ENCODE results near the gene CCDC6.
A peak's percentile ranks its signal among the peaks of the same experiment; 100 is the strongest.

Gene CCDC6

GRCh38 chr10:59865101-59865500, 41.3 kb downstream of the CCDC6 start:
- no peak for DNase-seq (ENCODE audit: extremely low read depth, insufficient read length)

GRCh38 chr10:59864141-59864962, 42.0 kb downstream of the CCDC6 start:
- H3K27me3 ChIP-seq (replicated peaks; ENCODE audit: control insufficient read depth, insufficient read depth, low read length) = no peaks in the 10 kb centered on the region
- no peak for DNase-seq (ENCODE audit: extremely low read depth, insufficient read length)
- no peaks in the 10 kb centered on the region; the same call in 1 of the 2 replicates for H3K36me3 ChIP-seq (ENCODE audit: control insufficient read depth, insufficient read depth, low read length)
- no peak for TF ChIP-seq CTCF (IDR thresholded peaks at IDR 0.05; ENCODE audit: insufficient read depth, low read length, poor library complexity, severe bottlenecking)
- no peak overlapping the region for H3K4me3 ChIP-seq (replicated peaks; ENCODE audit: low read depth, low read length)

More at GRCh38 chr10:59865101-59865500, 41.3 kb downstream of the CCDC6 start:
- no peaks in the 10 kb centered on the region for H3K36me3 ChIP-seq (ENCODE audit: control insufficient read depth, insufficient read depth, low read length)
- H3K27me3 ChIP-seq (replicated peaks; ENCODE audit: control insufficient read depth, insufficient read depth, low read length) = no peaks in the 10 kb centered on the region
- no peak overlapping the region for H3K4me3 ChIP-seq (replicated peaks; ENCODE audit: low read depth, low read length)
- TF ChIP-seq CTCF (IDR thresholded peaks at IDR 0.05; ENCODE audit: insufficient read depth, low read length, poor library complexity, severe bottlenecking) = peak; percentile 64

GRCh38 chr10:59859570-59859969, 46.8 kb downstream of the CCDC6 start:
- TF ChIP-seq CTCF (IDR thresholded peaks at IDR 0.05; ENCODE audit: insufficient read depth, low read length, poor library complexity, severe bottlenecking) = no peak
- DNase-seq (ENCODE audit: extremely low read depth, insufficient read length) = no peak
- H3K36me3 ChIP-seq (ENCODE audit: control insufficient read depth, insufficient read depth, low read length) = no peaks in the 10 kb centered on the region; the same call in 1 of the 2 replicates

GRCh38 chr10:59857921-59858320, 48.4 kb downstream of the CCDC6 start:
- H3K4me3 ChIP-seq (replicated peaks; ENCODE audit: low read depth, low read length) = no peak overlapping the region
- no peak for DNase-seq (ENCODE audit: extremely low read depth, insufficient read length)
- no peak for TF ChIP-seq CTCF (IDR thresholded peaks at IDR 0.05; ENCODE audit: insufficient read depth, low read length, poor library complexity, severe bottlenecking)
- H3K27me3 ChIP-seq (replicated peaks; ENCODE audit: control insufficient read depth, insufficient read depth, low read length) = no peaks in the 10 kb centered on the region
- no peaks in the 10 kb centered on the region; the same call in 1 of the 2 replicates for H3K36me3 ChIP-seq (ENCODE audit: control insufficient read depth, insufficient read depth, low read length)

More at GRCh38 chr10:59859570-59859969, 46.8 kb downstream of the CCDC6 start:
- H3K27me3 ChIP-seq (replicated peaks; ENCODE audit: control insufficient read depth, insufficient read depth, low read length) = no peaks in the 10 kb centered on the region
- no peak overlapping the region for H3K4me3 ChIP-seq (replicated peaks; ENCODE audit: low read depth, low read length)

- Histone ChIP-seq H3K27me3 (replicated peaks; ENCODE audit: control insufficient read depth, insufficient read depth, low read length) (no peaks in the 10 kb centered on the region), H3K36me3 (ENCODE audit: control insufficient read depth, insufficient read depth, low read length) (no peaks in the 10 kb centered on the region; the same call in 1 of the 2 replicates), H3K4me3 (replicated peaks; ENCODE audit: low read depth, low read length) (no peak overlapping the region)
- TF ChIP-seq CTCF (IDR thresholded peaks at IDR 0.05; ENCODE audit: insufficient read depth, low read length, poor library complexity, severe bottlenecking) = no peak
- no peak for DNase-seq (ENCODE audit: extremely low read depth, insufficient read length)
These were observed 49.3 kb downstream of the CCDC6 start for GRCh38 chr10:59857049-59857448.
